ENCODE measurements around the gene SGCE. TPM values are rescaled to one million over a fixed set of nuclear protein-coding genes. Genes with fewer than 3 reads are reported as not detected.

Gene SGCE
- polyA plus RNA-seq, 4 donors, result 87.3 to 127 (median 107) TPM

- no peak for DNase-seq (ENCODE audit: low read depth in 4 of 4, low spot score in 3 of 4)
Measured at GRCh38 chr7:94632338-94633013, 23.5 kb downstream of the SGCE start.

DNA sequence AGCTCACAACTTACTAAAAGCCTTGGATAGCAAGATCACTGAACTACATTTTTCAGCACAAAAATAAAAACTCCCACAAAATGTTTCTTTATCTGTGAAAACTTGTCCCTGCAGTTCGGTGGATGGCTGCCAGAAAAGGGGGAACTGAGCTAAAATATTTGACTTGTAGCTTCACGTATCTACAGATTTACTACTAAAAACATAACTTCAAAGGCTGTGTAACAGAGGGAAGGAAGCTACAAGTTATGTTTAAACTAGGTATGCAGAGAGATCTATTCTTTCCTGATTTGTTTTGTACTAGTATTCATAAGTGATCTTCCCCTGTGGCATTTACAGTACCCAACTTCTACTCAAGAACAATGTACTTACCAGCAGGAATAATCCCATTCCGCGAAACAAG is 25.1 kb downstream of the SGCE start:
- no peak for DNase-seq (ENCODE audit: low read depth in 4 of 4, low spot score in 3 of 4)

- no peak for DNase-seq (ENCODE audit: low read depth in 4 of 4, low spot score in 3 of 4)
Measured at GRCh38 chr7:94623820-94624219, 32.1 kb downstream of the SGCE start.

- no peak for DNase-seq (ENCODE audit: low read depth in 4 of 4, low spot score in 3 of 4)
Measured at GRCh38 chr7:94621120-94621519, 34.8 kb downstream of the SGCE start.

- no peak for DNase-seq (ENCODE audit: low read depth in 4 of 4, low spot score in 3 of 4)
Measured at GRCh38 chr7:94620703-94621118, 35.2 kb downstream of the SGCE start.

DNA sequence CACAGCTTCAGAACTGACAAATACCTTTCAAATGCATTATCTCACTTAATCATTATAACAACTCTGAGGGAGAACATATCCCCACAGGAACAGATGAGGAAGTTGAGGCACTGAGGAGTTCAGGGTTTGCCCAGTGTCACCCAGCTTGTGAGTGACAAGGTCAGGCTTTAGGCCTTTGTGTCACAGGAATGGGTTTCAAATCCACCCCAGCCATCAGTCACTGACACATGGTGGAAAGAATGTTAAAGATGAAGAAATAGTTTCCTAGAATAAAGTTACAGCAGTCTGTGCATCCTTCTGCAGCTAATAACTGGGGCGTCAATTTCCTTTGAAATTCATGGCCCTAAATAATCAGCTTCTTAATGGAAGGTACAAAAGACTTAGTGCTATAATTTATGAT is 37.8 kb downstream of the SGCE start:
- DNase-seq (ENCODE audit: low read depth in 4 of 4, low spot score in 3 of 4), result no peak

DNA sequence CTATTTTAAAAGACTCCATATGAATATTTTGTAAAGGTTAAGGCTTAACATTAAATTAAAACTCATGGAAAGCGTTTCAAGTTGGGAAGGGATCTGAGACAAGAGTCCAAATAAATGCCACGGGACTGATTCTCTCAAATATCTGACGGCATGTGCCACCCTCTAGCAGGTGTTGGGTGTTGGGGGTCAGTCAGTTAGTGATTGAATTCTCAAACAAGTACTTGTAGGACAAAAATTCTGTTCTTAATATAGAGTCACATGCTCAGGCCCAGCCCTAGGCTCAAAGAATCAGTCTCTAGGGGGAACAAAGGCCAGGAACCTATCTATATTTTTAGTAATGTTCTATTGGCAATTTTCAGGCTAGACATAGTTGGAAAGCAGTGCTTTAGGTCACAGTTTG is 39.1 kb downstream of the SGCE start:
- no peak for DNase-seq (ENCODE audit: low read depth in 4 of 4, low spot score in 3 of 4)

DNA sequence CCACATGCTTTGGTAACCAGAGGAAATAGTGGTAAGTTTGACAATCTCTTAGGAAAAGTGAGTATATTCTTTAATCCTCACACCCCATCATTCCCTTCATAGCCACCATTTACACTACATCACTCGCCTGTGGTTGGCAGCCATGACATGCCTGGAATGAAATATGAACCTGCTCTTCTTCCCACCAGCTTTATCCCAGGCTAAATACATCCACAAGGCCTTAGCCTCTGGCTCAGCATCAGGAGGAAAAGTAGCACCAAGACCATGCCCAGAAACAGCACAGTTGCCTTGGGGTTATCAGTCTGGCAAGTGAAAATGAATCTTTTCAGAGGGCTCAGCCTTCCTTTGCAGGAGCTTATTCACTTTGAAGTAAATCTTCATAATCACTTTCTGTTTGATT is 40.3 kb downstream of the SGCE start:
- DNase-seq (ENCODE audit: low read depth in 4 of 4, low spot score in 3 of 4), result no peak

GRCh38 chr7:94612661-94613060 is 43.3 kb downstream of the SGCE start:
- DNase-seq (ENCODE audit: low read depth in 4 of 4, low spot score in 3 of 4), result no peak

- DNase-seq (ENCODE audit: low read depth in 4 of 4, low spot score in 3 of 4), result no peak
Measured at GRCh38 chr7:94612253-94612652, 43.7 kb downstream of the SGCE start.

- DNase-seq (ENCODE audit: low read depth in 4 of 4, low spot score in 3 of 4), result no peak
Measured at GRCh38 chr7:94609561-94609960, 46.4 kb downstream of the SGCE start.

DNA sequence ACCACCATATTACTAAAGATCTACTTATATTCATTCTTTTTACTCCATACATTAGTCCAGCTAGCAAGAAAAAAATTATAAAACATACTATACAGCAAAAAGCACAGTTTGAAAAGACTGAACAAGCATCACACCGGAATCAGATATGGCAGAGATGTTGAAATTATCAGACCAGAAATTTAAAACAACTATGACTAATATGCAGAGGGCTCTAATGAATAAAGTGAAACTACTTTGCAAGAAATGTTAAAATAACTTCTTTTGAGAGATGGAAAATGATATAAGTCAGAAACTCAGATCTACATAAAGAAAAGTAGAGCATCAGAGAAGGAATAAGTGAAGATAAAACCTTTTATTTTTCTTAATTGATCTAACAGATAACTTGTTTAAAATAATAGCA is 50.9 kb downstream of the SGCE start:
- no peak for DNase-seq (ENCODE audit: low read depth in 4 of 4, low spot score in 3 of 4)

DNA sequence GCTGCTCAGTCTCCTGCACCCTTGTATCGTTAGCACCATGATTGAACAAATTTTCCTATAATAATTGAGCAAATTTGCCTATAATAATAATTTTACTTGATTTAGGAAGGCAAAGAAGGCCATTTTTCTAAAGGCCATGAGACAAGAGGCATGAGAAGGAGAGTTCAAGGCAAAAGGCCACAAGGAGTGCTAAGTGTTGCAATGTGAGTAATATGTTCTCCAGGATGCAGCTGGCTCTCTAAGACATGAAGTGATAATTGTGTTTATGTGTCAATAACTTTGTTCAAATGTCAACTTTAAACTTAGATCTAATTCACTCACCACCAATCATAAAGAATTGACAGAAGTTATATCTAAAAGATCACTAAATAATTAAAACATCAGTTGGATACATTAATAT is 53.8 kb downstream of the SGCE start:
- DNase-seq (ENCODE audit: low read depth in 4 of 4, low spot score in 3 of 4), result no peak

GRCh38 chr7:94600267-94600666 is 55.7 kb downstream of the SGCE start:
- DNase-seq (ENCODE audit: low read depth in 4 of 4, low spot score in 3 of 4), result no peak

GRCh38 chr7:94595717-94596116 is 60.2 kb downstream of the SGCE start:
- DNase-seq (ENCODE audit: low read depth in 4 of 4, low spot score in 3 of 4), result no peak

DNA sequence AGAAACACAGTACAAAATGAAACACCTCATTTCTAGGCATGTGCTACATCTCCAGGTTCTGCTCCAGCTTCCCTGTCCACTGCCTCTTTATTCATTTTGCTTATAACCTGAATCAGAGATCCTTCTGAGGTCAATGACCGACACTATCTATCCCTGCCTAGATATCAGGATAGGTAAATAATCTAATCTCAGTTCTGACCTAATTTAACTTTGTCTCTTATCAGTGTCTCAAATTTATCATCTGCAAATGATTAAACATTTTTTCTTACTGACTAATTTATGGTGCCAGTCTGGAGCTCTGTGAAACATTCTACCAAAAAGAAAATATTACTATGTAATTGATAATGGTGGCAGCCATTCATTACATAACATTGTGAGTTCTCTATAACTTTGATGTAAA is 61.1 kb downstream of the SGCE start:
- DNase-seq (ENCODE audit: low read depth in 4 of 4, low spot score in 3 of 4), result no peak

GRCh38 chr7:94591176-94591575 is 64.8 kb downstream of the SGCE start:
- no peak for DNase-seq (ENCODE audit: low read depth in 4 of 4, low spot score in 3 of 4)

DNA sequence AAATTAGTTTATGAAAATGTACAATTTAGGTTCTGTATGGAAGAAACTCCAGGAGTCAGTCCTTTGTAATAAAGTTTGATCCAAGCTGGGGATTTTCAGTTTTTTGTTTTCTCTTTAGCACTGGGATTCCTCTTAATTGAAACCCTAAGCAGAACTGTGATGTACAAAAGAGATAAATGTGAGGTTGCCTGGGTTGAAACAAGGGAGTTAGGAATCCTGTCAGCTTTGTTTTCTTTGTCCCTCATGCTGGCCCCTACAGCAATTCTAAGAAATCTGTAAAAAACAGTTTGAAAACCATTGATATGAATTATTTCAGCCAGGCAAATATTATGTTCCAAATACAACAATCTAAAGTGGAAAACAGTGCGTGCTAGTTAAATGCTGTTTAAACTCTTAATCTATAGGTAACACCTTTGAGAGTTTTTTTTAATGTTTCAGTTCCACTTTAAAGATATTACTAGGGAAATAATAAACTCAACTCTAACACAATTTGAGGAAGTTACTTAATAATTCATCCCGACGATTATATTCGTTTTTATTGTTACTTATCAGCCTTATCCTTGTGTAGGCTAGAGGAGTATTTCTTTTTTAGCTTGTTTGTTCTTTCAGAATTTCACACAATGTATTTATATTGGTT is 65.3 kb downstream of the SGCE start:
- no peak for DNase-seq (ENCODE audit: low read depth in 4 of 4, low spot score in 3 of 4)

DNA sequence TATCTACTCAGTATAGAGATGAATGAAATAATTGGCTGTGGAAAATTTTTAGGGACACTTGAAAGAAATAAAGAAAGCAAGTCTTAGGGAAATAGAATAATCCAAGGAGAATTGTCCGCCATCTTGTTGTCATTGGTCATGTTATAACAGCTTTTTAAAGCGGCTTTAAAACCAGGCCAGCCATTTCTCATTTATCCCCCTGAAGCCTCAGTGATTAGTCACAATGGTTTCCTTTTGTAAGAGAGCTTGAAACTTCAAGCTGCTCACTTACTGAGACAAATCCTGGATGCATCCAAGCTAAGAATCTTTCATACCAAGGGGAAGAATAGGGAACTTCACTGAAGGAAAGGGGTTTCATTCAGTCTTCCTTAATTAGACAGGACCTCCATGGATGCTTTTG is 67.9 kb downstream of the SGCE start:
- no peak for DNase-seq (ENCODE audit: low read depth in 4 of 4, low spot score in 3 of 4)

GRCh38 chr7:94584113-94584512 is 71.8 kb downstream of the SGCE start:
- DNase-seq (ENCODE audit: low read depth in 4 of 4, low spot score in 3 of 4), result no peak

GRCh38 chr7:94580601-94581000 is 75.3 kb downstream of the SGCE start:
- no peak for DNase-seq (ENCODE audit: low read depth in 4 of 4, low spot score in 3 of 4)

GRCh38 chr7:94579470-94579869 is 76.5 kb downstream of the SGCE start:
- no peak for DNase-seq (ENCODE audit: low read depth in 4 of 4, low spot score in 3 of 4)

- no peak for DNase-seq (ENCODE audit: low read depth in 4 of 4, low spot score in 3 of 4)
Measured at GRCh38 chr7:94578614-94579013, 77.3 kb downstream of the SGCE start.

All from left renal pelvis (tissue), 4 donors.